ENCODE results near the gene SMAD5. TPM values are rescaled to one million over a fixed set of nuclear protein-coding genes. Genes with fewer than 3 reads are reported as not detected.

Gene SMAD5
- total RNA-seq, 1 experiment from 2014 or later, result 38.3 TPM

DNA sequence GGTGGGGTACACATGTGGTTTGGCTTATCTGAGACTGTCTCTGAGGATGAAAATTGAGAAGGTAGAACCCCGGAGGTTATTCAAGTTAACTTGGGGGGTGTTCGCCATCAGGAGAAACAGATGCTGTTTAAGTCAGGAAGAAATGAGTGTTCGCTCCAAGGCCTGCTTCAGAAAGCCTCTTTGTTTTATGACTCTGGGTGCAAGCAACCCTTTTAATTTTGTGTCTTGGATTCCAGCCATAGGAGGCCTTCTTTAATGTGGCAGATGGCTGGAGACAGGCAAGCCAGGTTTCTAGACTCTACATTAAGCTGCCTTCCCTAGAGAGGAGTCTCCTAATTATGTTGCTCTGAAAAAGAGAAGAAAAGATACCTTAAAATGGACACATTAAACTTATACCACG, 4.2 kb upstream of the SMAD5 start:
- Histone ChIP-seq H3K27me3 (ENCODE audit: low read length) (no peaks in the 10 kb centered on the region), H3K4me1 (ENCODE audit: low read length) (peaks cover 10% of the 10 kb centered on the region), H3K27ac (ENCODE audit: low read length) (no peak overlapping the region), H3K9me3 (ENCODE audit: low read length) (no peaks in the 10 kb centered on the region), H4K20me1 (ENCODE audit: insufficient read depth, low read depth, low read length) (no peaks in the 10 kb centered on the region), H3K4me3 (ENCODE audit: low read length) (no peak overlapping the region), H3K36me3 (ENCODE audit: insufficient read depth, low read length) (no peaks in the 10 kb centered on the region), H2AFZ (ENCODE audit: low read length) (no peak overlapping the region), H3K4me2 (ENCODE audit: low read depth, low read length, poor library complexity, severe bottlenecking) (no peak overlapping the region), H3K9me2 (replicated peaks; ENCODE audit: insufficient read depth, low read length) (no peaks in the 10 kb centered on the region), H3K9ac (ENCODE audit: low read length) (no peak overlapping the region), H3K79me2 (ENCODE audit: low read length) (peaks cover 8% of the 10 kb centered on the region)
- DNase-seq, result no peak

DNA sequence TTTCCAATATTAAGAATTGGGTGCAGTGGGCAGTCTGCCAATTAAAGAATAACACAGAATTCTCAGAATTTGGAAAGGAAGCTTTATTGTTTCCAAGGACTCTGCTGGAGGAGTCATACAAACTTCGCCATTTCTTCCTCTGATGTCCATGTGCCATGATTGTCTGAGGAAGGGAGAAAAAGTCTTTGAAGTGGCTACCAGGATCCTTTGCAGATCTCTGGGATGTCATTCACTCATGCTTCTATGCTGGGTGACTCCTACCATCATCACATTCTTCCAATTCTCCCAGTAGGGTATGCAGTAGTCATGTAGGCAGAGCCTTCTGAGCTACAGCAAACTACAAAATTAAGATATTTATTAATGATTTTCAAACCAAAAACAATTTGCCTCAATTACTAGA, 3.2 kb upstream of the SMAD5 start:
- Histone ChIP-seq H4K20me1 (ENCODE audit: insufficient read depth, low read depth, low read length) (peaks cover 5% of the 10 kb centered on the region), H3K9ac (ENCODE audit: low read length) (no peak overlapping the region), H3K79me2 (ENCODE audit: low read length) (peaks cover 18% of the 10 kb centered on the region), H3K4me3 (ENCODE audit: low read length) (no peak overlapping the region), H3K36me3 (ENCODE audit: insufficient read depth, low read length) (no peaks in the 10 kb centered on the region), H2AFZ (ENCODE audit: low read length) (no peak overlapping the region), H3K9me2 (replicated peaks; ENCODE audit: insufficient read depth, low read length) (no peaks in the 10 kb centered on the region), H3K27ac (ENCODE audit: low read length) (no peak overlapping the region), H3K4me2 (ENCODE audit: low read depth, low read length, poor library complexity, severe bottlenecking) (no peak overlapping the region), H3K4me1 (ENCODE audit: low read length) (peaks cover 20% of the 10 kb centered on the region), H3K27me3 (ENCODE audit: low read length) (no peaks in the 10 kb centered on the region), H3K9me3 (ENCODE audit: low read length) (no peaks in the 10 kb centered on the region)
- no peak for DNase-seq

DNA sequence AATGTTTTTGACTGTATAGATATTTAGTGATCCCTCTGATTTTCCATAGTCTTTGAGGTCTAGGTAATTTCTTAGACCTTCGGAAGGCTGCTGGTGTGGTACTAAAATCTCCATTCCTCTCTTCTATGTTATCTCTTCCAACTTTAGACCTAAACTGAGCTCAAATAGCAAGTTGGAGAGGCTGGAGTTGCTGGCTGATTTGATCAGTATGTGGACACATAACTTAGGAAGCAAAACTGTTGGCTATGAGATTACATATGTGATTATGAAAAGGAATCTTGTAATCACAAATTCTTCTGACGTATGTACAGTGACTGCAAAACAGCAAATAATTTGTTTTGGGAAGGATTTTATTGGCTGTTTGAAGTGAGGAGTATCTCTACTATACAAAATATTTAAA, 2.1 kb upstream of the SMAD5 start:
- Histone ChIP-seq H3K4me3 (ENCODE audit: low read length) (no peak overlapping the region), H3K9me2 (replicated peaks; ENCODE audit: insufficient read depth, low read length) (no peaks in the 10 kb centered on the region), H3K4me2 (ENCODE audit: low read depth, low read length, poor library complexity, severe bottlenecking) (no peak overlapping the region), H3K4me1 (ENCODE audit: low read length) (peaks cover 28% of the 10 kb centered on the region), H3K9me3 (ENCODE audit: low read length) (no peaks in the 10 kb centered on the region), H3K27ac (ENCODE audit: low read length) (no peak overlapping the region), H4K20me1 (ENCODE audit: insufficient read depth, low read depth, low read length) (peaks cover 14% of the 10 kb centered on the region), H3K79me2 (ENCODE audit: low read length) (peaks cover 29% of the 10 kb centered on the region), H3K9ac (ENCODE audit: low read length) (no peak overlapping the region), H3K36me3 (ENCODE audit: insufficient read depth, low read length) (peaks cover 6% of the 10 kb centered on the region; the same call in 1 of the 2 replicates), H2AFZ (ENCODE audit: low read length) (no peak overlapping the region), H3K27me3 (ENCODE audit: low read length) (no peaks in the 10 kb centered on the region)
- DNase-seq, result no peak

DNA sequence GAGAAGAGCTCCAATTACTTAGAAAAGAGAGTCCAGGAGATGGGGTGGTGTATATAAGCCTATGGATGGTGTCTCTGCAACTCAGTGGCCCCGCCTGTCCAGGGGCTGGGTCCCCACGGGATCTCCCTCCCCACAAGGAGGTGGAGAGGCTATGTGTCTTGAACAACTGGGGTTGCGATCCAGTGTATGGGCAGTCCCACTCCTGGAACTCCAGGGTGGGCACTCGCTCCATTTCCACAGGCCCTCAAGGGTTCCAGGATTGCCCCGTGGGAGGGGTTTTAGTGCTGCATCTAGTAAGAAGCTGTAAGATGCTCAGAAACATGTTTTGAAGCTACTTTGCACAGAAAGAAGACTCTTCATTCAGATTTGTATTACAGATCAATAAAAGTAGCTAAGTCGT, 558 bp upstream of the SMAD5 start:
- no peak overlapping the region for H3K27ac ChIP-seq (ENCODE audit: low read length)
- H3K4me1 ChIP-seq (ENCODE audit: low read length), result peaks cover 28% of the 10 kb centered on the region
- H3K9me2 ChIP-seq (replicated peaks; ENCODE audit: insufficient read depth, low read length), result no peaks in the 10 kb centered on the region
- H3K27me3 ChIP-seq (ENCODE audit: low read length), result no peaks in the 10 kb centered on the region
- peak overlapping the region; percentile 74 for H3K4me3 ChIP-seq (ENCODE audit: low read length)
- peak overlapping the region; percentile 92 for H2AFZ ChIP-seq (ENCODE audit: low read length)
- peak overlapping the region; percentile 96 for H3K9ac ChIP-seq (ENCODE audit: low read length)
- H3K9me3 ChIP-seq (ENCODE audit: low read length), result no peaks in the 10 kb centered on the region
- peaks cover 6% of the 10 kb centered on the region; the same call in 1 of the 2 replicates for H3K36me3 ChIP-seq (ENCODE audit: insufficient read depth, low read length)
- H3K79me2 ChIP-seq (ENCODE audit: low read length), result peaks cover 44% of the 10 kb centered on the region
- H4K20me1 ChIP-seq (ENCODE audit: insufficient read depth, low read depth, low read length), result peaks cover 25% of the 10 kb centered on the region
- DNase-seq, result no peak
- H3K4me2 ChIP-seq (ENCODE audit: low read depth, low read length, poor library complexity, severe bottlenecking), result peak overlapping the region; percentile 91

DNA sequence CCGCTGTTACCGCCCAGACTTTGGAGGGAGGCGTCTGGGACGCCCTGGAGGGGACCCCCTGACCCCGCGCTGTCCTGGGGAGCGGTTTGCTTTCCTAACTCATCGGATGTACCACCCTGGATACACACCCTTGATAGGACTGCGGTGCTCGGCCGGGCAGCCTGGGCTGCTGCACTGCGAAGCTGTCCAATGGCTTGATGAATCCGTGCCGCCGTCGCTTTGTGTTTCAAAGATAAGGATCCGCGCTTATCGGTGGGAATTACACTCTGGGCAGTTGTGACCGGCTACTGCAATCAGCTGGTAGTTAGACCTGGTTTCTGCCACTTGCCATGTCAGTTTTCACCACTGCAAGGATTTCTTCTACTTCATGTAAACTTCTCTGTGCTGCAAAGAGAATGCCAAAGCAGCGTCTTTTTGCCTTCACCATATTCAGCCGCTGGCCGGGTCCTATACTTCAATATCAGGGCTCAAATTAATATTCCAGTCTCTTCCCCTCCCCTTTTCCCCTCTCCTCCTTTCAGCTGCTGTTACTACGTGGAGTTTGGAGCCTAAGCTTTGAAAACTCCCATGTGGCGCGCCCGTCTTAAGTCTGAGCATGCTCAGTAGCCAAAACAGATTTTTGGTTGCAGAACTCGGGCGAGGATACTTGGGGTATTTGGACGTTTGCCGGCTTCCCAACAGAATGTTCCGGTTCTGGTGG, 727 bp downstream of the SMAD5 start:
- Histone ChIP-seq H3K9ac (ENCODE audit: low read length) (peak overlapping the region; percentile 96), H3K9me2 (replicated peaks; ENCODE audit: insufficient read depth, low read length) (no peaks in the 10 kb centered on the region), H3K36me3 (ENCODE audit: insufficient read depth, low read length) (peaks cover 6% of the 10 kb centered on the region; the same call in 1 of the 2 replicates), H3K4me2 (ENCODE audit: low read depth, low read length, poor library complexity, severe bottlenecking) (peak overlapping the region; percentile 91), H3K9me3 (ENCODE audit: low read length) (no peaks in the 10 kb centered on the region), H3K79me2 (ENCODE audit: low read length) (peaks cover 57% of the 10 kb centered on the region), H3K4me3 (ENCODE audit: low read length) (peak overlapping the region; percentile 74), H3K27ac (ENCODE audit: low read length) (peak overlapping the region; percentile 67), H3K4me1 (ENCODE audit: low read length) (peaks cover 35% of the 10 kb centered on the region), H4K20me1 (ENCODE audit: insufficient read depth, low read depth, low read length) (peaks cover 38% of the 10 kb centered on the region), H2AFZ (ENCODE audit: low read length) (peak overlapping the region; percentile 92; the same call in 1 of the 2 replicates), H3K27me3 (ENCODE audit: low read length) (no peaks in the 10 kb centered on the region)
- peak; percentile 73 for DNase-seq

DNA sequence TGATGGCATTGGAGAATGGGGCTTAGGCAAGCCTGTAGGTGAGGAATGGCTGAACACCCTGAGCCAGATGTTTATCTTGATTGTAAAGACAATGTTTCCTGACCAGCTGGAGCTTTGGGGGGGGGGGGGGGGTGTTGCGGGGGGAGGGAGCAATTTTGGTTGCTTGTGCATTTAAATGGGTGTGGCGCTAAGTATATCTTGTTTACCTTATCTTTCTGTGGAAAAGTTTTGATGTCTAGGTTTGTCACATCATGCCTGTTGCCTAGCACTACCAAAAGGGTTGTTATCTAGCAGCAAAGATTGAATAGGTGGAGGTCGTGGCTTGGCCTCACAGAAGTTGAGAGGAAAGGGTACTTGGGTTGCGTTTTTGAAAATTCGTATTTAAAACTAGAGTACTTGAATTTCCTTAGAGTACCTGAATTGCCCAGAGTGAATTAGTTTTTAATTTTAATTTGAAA, 1.3 kb downstream of the SMAD5 start:
- H3K27ac ChIP-seq (ENCODE audit: low read length), result no peak overlapping the region
- DNase-seq, result peak; percentile 52
- H3K4me3 ChIP-seq (ENCODE audit: low read length), result peak overlapping the region; percentile 74
- H3K36me3 ChIP-seq (ENCODE audit: insufficient read depth, low read length), result peaks cover 6% of the 10 kb centered on the region; the same call in 1 of the 2 replicates
- H3K9me3 ChIP-seq (ENCODE audit: low read length), result no peaks in the 10 kb centered on the region
- no peak overlapping the region for H2AFZ ChIP-seq (ENCODE audit: low read length)
- no peaks in the 10 kb centered on the region for H3K9me2 ChIP-seq (replicated peaks; ENCODE audit: insufficient read depth, low read length)
- H3K27me3 ChIP-seq (ENCODE audit: low read length), result no peaks in the 10 kb centered on the region
- H4K20me1 ChIP-seq (ENCODE audit: insufficient read depth, low read depth, low read length), result peaks cover 43% of the 10 kb centered on the region
- H3K4me1 ChIP-seq (ENCODE audit: low read length), result peaks cover 35% of the 10 kb centered on the region
- H3K4me2 ChIP-seq (ENCODE audit: low read depth, low read length, poor library complexity, severe bottlenecking), result peak overlapping the region; percentile 91
- H3K79me2 ChIP-seq (ENCODE audit: low read length), result peaks cover 63% of the 10 kb centered on the region
- peak overlapping the region; percentile 96 for H3K9ac ChIP-seq (ENCODE audit: low read length)

DNA sequence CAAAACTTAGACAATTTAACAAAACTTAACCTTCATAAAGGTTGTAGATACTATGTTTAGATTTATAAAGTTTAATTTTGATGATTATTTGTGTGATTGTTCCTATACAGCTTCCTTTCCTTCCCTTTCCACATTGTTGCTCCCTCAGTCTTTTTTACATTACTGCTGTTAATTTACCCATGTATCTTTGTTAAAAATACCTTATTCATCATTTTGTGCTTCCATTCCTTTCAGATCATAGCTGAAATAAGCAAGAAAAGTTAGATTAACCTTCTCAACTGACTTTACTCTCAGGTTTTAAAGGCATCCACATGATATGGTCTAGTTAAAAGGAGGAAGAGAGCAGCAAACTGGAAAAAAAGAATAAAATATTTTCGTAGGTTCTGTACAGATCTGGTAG, 2.0 kb downstream of the SMAD5 start:
- Histone ChIP-seq H3K9me2 (replicated peaks; ENCODE audit: insufficient read depth, low read length) (no peaks in the 10 kb centered on the region), H3K4me2 (ENCODE audit: low read depth, low read length, poor library complexity, severe bottlenecking) (peak overlapping the region; percentile 91), H2AFZ (ENCODE audit: low read length) (no peak overlapping the region), H3K36me3 (ENCODE audit: insufficient read depth, low read length) (peaks cover 6% of the 10 kb centered on the region; the same call in 1 of the 2 replicates), H4K20me1 (ENCODE audit: insufficient read depth, low read depth, low read length) (peaks cover 49% of the 10 kb centered on the region), H3K27ac (ENCODE audit: low read length) (no peak overlapping the region), H3K9me3 (ENCODE audit: low read length) (no peaks in the 10 kb centered on the region), H3K4me3 (ENCODE audit: low read length) (peak overlapping the region; percentile 74), H3K4me1 (ENCODE audit: low read length) (peaks cover 35% of the 10 kb centered on the region), H3K27me3 (ENCODE audit: low read length) (no peaks in the 10 kb centered on the region), H3K79me2 (ENCODE audit: low read length) (peaks cover 70% of the 10 kb centered on the region), H3K9ac (ENCODE audit: low read length) (peak overlapping the region; percentile 96)
- DNase-seq, result no peak

DNA sequence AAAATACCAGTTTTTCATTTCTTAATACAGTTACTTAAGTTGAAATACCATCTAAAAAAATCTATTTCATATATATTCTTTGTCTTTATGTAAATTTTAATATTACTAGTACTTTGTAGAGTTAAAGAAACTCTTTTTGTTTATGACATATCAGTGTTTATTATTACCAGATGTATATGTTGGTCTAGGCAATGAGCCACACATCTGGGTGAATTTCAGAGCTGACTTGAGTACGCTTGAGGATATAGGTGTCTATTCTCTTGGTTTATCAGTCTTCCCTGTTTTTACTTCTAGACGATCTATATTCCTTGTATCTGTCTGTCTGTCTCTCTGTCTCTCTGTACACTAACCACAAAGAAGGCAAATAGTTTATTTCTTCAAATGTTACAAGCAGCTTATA, 2.9 kb downstream of the SMAD5 start:
- Histone ChIP-seq H3K27ac (ENCODE audit: low read length) (no peak overlapping the region), H3K4me1 (ENCODE audit: low read length) (peaks cover 38% of the 10 kb centered on the region), H2AFZ (ENCODE audit: low read length) (no peak overlapping the region), H4K20me1 (ENCODE audit: insufficient read depth, low read depth, low read length) (peaks cover 52% of the 10 kb centered on the region), H3K79me2 (ENCODE audit: low read length) (peaks cover 79% of the 10 kb centered on the region), H3K9ac (ENCODE audit: low read length) (no peak overlapping the region), H3K9me3 (ENCODE audit: low read length) (no peaks in the 10 kb centered on the region), H3K4me3 (ENCODE audit: low read length) (no peak overlapping the region), H3K36me3 (ENCODE audit: insufficient read depth, low read length) (peaks cover 6% of the 10 kb centered on the region; the same call in 1 of the 2 replicates), H3K27me3 (ENCODE audit: low read length) (no peaks in the 10 kb centered on the region), H3K4me2 (ENCODE audit: low read depth, low read length, poor library complexity, severe bottlenecking) (no peak overlapping the region), H3K9me2 (replicated peaks; ENCODE audit: insufficient read depth, low read length) (no peaks in the 10 kb centered on the region)
- no peak for DNase-seq
